ENCODE measurements around the gene HMOX2.

The HMOX2 gene, protein sequence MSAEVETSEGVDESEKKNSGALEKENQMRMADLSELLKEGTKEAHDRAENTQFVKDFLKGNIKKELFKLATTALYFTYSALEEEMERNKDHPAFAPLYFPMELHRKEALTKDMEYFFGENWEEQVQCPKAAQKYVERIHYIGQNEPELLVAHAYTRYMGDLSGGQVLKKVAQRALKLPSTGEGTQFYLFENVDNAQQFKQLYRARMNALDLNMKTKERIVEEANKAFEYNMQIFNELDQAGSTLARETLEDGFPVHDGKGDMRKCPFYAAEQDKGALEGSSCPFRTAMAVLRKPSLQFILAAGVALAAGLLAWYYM

DNA sequence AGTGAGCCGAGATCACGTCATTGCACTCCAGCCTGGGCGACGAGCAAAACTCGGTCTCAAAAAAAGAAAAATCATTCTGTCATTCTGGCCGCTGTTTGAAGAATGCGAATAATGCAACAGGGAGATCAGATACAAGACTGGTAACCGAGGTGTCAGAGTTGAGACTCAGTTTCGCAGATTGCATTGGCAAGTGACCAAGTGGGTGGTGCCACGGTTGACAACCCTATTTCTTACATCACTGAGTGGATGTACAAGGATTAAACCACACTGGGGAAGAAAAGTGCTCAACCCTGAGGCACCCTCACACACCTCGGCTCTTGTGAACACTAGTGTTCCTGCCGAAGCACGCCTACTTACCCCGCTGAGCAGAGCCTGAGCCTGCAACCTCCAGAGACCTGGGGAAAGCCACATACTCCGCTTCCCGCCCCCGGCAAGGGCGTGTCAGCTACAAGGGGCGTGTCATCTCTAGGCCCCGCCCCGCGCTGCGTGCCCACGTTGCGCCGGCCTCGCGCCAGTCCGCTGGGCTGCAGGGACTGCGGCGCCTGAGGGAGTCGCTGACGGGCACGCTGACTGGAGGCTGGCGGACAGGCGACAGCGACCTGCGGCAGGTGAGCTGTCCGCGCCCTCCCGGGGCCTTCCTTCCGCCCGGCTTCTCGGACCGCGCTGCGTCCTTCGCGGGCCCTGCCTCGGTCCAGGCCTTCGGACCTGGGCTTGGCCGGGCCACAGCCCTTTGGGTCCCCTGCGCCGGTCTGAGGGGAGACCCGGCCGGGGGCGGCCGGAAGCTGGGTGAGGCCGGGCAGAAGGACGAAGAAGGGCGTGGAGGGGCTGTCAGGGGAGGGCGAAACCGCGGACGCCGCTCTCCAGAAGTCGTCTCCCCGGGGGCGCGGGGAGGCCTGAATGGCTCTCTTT is at the start of gene HMOX2:
HMOX2 (plus strand) TSS at position 519 of the 909 bp plus-strand sequence. CDS start 29,127 bp downstream, outside the sequence.
- H3K9ac ChIP-seq (ENCODE audit: low read depth in 1 of 2, low read length in 2 of 2): peak within 1 kb of the TSS; percentile 82 to 83
- peaks cover 6 to 9% of the 10 kb centered on the region in 2 donors for H3K4me1 ChIP-seq (ENCODE audit: control insufficient read depth in 2 of 2, insufficient read depth in 2 of 2, low read length in 2 of 2)
- H3K9me3 ChIP-seq (ENCODE audit: control insufficient read depth in 2 of 2, low read length in 2 of 2): no peaks in the 10 kb centered on the region
- peak within 1 kb of the TSS; percentile 85 for H3K4me3 ChIP-seq (ENCODE audit: low read length in 2 of 2)
- H3K36me3 ChIP-seq (ENCODE audit: control insufficient read depth in 2 of 2, insufficient read depth in 2 of 2, low read length in 2 of 2): no peaks in the 10 kb centered on the region
- H3K27ac ChIP-seq (ENCODE audit: low read depth in 2 of 2, low read length in 2 of 2): peak within 1 kb of the TSS; percentile 84 to 91
- H3K27me3 ChIP-seq (ENCODE audit: control insufficient read depth in 2 of 2, insufficient read depth in 2 of 2, low read length in 2 of 2): no peaks in the 10 kb centered on the region

GRCh38 chr16:4426722-4427372 is 49.4 kb upstream of the HMOX2 start:
- Histone ChIP-seq H3K27ac (ENCODE audit: low read depth in 2 of 2, low read length in 2 of 2) (peak overlapping the region; percentile 96 to 99), H3K9ac (ENCODE audit: low read depth in 1 of 2, low read length in 2 of 2) (peak overlapping the region; percentile 95 to 98), H3K4me1 (ENCODE audit: control insufficient read depth in 2 of 2, insufficient read depth in 2 of 2, low read length in 2 of 2) (peaks cover 14 to 16% of the 10 kb centered on the region in 2 donors), H3K36me3 (ENCODE audit: control insufficient read depth in 2 of 2, insufficient read depth in 2 of 2, low read length in 2 of 2) (peaks cover 0 to 8% of the 10 kb centered on the region in 2 donors), H3K27me3 (ENCODE audit: control insufficient read depth in 2 of 2, insufficient read depth in 2 of 2, low read length in 2 of 2) (no peaks in the 10 kb centered on the region), H3K4me3 (ENCODE audit: low read length in 2 of 2) (peak overlapping the region; percentile 99 to 100), H3K9me3 (ENCODE audit: control insufficient read depth in 2 of 2, low read length in 2 of 2) (no peaks in the 10 kb centered on the region)

DNA sequence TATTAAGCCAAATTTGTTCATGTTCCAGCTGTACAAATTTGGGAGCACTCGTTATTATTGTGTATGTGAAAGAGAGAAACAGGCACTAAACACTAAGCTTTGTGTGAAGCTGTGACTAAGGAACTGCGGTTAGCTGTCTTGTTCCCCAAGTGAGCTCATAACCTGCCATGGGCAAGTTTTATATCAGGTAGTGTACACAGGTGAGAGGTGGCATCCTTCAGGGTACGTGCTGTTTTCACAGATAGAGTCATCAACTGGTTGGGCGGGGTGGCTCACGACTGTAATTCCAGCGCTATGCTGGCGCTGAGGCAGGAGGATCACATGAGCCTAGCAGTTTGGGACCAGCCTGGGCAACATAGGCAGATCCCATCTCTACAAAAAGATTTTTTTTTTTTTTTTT is 47.7 kb upstream of the HMOX2 start:
- peaks cover 0 to 9% of the 10 kb centered on the region in 2 donors for H3K36me3 ChIP-seq (ENCODE audit: control insufficient read depth in 2 of 2, insufficient read depth in 2 of 2, low read length in 2 of 2)
- no peak overlapping the region for H3K27ac ChIP-seq (ENCODE audit: low read depth in 2 of 2, low read length in 2 of 2)
- H3K4me1 ChIP-seq (ENCODE audit: control insufficient read depth in 2 of 2, insufficient read depth in 2 of 2, low read length in 2 of 2): peaks cover 14 to 16% of the 10 kb centered on the region in 2 donors

DNA sequence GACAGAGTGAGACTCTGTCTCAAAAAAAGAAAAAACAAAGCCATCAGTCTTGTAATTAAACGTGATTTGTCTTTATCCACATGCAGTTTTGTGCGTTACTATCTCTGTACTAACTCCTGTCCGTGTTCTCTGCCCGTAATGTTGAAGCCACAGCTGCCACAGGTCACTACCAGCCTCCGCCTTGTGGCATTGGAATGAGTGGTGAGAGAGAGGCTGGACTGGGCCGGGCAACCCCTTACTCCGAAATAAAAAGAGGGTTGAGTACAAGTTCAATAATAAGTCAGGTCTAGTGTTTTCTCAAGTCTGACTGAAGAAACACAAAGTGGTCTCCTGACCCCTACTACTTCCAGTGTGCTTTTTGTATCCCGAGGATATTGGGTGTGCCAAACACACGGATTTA is 45.2 kb upstream of the HMOX2 start:
- Histone ChIP-seq H3K9ac (ENCODE audit: low read depth in 1 of 2, low read length in 2 of 2) (no peak overlapping the region), H3K4me3 (ENCODE audit: low read length in 2 of 2) (no peak overlapping the region), H3K9me3 (ENCODE audit: control insufficient read depth in 2 of 2, low read length in 2 of 2) (no peaks in the 10 kb centered on the region), H3K27ac (ENCODE audit: low read depth in 2 of 2, low read length in 2 of 2) (no peak overlapping the region), H3K4me1 (ENCODE audit: control insufficient read depth in 2 of 2, insufficient read depth in 2 of 2, low read length in 2 of 2) (peaks cover 8 to 11% of the 10 kb centered on the region in 2 donors), H3K27me3 (ENCODE audit: control insufficient read depth in 2 of 2, insufficient read depth in 2 of 2, low read length in 2 of 2) (no peaks in the 10 kb centered on the region), H3K36me3 (ENCODE audit: control insufficient read depth in 2 of 2, insufficient read depth in 2 of 2, low read length in 2 of 2) (peaks cover 14 to 24% of the 10 kb centered on the region in 2 donors)

More for the DNA sequence above, 47.7 kb upstream of the HMOX2 start:
- Histone ChIP-seq H3K9ac (ENCODE audit: low read depth in 1 of 2, low read length in 2 of 2) (no peak overlapping the region), H3K27me3 (ENCODE audit: control insufficient read depth in 2 of 2, insufficient read depth in 2 of 2, low read length in 2 of 2) (no peaks in the 10 kb centered on the region), H3K4me3 (ENCODE audit: low read length in 2 of 2) (no peak overlapping the region), H3K9me3 (ENCODE audit: control insufficient read depth in 2 of 2, low read length in 2 of 2) (no peaks in the 10 kb centered on the region)

DNA sequence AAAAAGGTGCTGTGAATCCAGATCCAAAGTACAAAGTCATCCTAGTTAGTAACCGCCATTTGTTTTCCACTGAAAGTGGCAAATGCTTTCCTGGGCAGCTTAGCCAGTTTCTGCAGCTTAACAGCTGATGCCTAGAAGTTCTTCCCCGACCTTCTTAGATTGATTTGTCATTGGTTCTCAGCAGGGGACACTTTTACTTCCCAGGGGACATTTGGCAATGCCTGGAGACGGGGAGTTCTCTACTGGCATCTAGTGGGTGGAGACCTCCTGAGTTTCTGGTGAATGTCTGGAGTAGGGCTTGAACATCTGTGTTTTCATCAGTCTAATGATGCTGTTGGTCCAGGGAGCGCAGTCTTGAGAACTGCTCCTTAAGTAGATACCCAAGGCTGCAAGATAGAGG is 43.0 kb upstream of the HMOX2 start:
- no peak overlapping the region for H3K4me3 ChIP-seq (ENCODE audit: low read length in 2 of 2)
- H3K9ac ChIP-seq (ENCODE audit: low read depth in 1 of 2, low read length in 2 of 2): no peak overlapping the region
- H3K27ac ChIP-seq (ENCODE audit: low read depth in 2 of 2, low read length in 2 of 2): no peak overlapping the region
- no peaks in the 10 kb centered on the region for H3K27me3 ChIP-seq (ENCODE audit: control insufficient read depth in 2 of 2, insufficient read depth in 2 of 2, low read length in 2 of 2)
- H3K4me1 ChIP-seq (ENCODE audit: control insufficient read depth in 2 of 2, insufficient read depth in 2 of 2, low read length in 2 of 2): no peaks in the 10 kb centered on the region
- peaks cover 27 to 40% of the 10 kb centered on the region in 2 donors for H3K36me3 ChIP-seq (ENCODE audit: control insufficient read depth in 2 of 2, insufficient read depth in 2 of 2, low read length in 2 of 2)
- H3K9me3 ChIP-seq (ENCODE audit: control insufficient read depth in 2 of 2, low read length in 2 of 2): no peaks in the 10 kb centered on the region

DNA sequence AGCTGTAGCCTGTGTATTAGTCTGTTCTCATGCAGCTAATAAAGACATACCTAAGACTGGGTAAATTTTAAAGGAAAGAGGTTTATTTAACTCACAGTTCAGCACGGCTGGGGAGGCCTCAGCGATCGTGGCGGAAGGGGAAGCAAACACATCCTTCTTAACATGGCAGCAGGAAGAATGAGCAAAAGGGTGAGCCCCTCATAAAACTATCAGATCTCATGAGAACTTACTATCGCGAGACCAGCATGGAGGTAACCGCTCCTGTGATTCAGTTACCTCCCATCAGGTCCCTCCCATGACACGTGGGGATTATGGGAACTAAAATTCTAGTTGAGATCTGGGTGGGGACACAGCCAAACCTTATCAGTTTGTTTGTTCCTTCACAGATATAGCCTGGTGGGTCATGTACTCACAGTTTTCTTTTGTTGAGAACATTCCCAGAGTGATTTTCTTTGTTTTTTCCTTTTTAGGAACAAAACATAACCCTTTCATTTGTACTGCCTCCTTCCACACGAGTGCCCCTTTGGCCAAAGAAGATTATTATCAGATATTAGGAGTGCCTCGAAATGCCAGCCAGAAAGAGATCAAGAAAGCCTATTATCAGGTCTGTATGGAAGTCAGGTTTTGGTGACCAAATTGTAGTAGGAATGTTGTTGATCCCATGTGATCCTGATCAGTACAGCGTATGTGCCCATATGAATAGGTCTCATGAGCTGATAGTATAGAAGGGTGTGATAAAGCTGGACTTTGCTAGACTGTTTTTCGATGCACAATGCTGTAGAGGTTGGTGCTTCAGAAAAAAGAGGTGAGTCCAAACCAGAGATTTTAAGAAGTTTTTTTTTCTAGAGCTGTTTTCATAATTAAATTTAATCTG is 42.0 kb upstream of the HMOX2 start:
- Histone ChIP-seq H3K4me1 (ENCODE audit: control insufficient read depth in 2 of 2, insufficient read depth in 2 of 2, low read length in 2 of 2) (no peaks in the 10 kb centered on the region), H3K9ac (ENCODE audit: low read depth in 1 of 2, low read length in 2 of 2) (no peak overlapping the region), H3K4me3 (ENCODE audit: low read length in 2 of 2) (no peak overlapping the region), H3K36me3 (ENCODE audit: control insufficient read depth in 2 of 2, insufficient read depth in 2 of 2, low read length in 2 of 2) (peaks cover 31 to 42% of the 10 kb centered on the region in 2 donors), H3K27ac (ENCODE audit: low read depth in 2 of 2, low read length in 2 of 2) (no peak overlapping the region), H3K27me3 (ENCODE audit: control insufficient read depth in 2 of 2, insufficient read depth in 2 of 2, low read length in 2 of 2) (no peaks in the 10 kb centered on the region), H3K9me3 (ENCODE audit: control insufficient read depth in 2 of 2, low read length in 2 of 2) (no peaks in the 10 kb centered on the region)

GRCh38 chr16:4435337-4436067 is 40.7 kb upstream of the HMOX2 start:
- H3K9me3 ChIP-seq (ENCODE audit: control insufficient read depth in 2 of 2, low read length in 2 of 2): no peaks in the 10 kb centered on the region

GRCh38 chr16:4437366-4437765 is 38.8 kb upstream of the HMOX2 start:
- no peak overlapping the region for H3K9ac ChIP-seq (ENCODE audit: low read depth in 1 of 2, low read length in 2 of 2)
- no peak overlapping the region for H3K4me3 ChIP-seq (ENCODE audit: low read length in 2 of 2)
- no peaks in the 10 kb centered on the region for H3K9me3 ChIP-seq (ENCODE audit: control insufficient read depth in 2 of 2, low read length in 2 of 2)
- no peaks in the 10 kb centered on the region for H3K4me1 ChIP-seq (ENCODE audit: control insufficient read depth in 2 of 2, insufficient read depth in 2 of 2, low read length in 2 of 2)
- H3K27me3 ChIP-seq (ENCODE audit: control insufficient read depth in 2 of 2, insufficient read depth in 2 of 2, low read length in 2 of 2): no peaks in the 10 kb centered on the region
- peaks cover 53 to 61% of the 10 kb centered on the region in 2 donors for H3K36me3 ChIP-seq (ENCODE audit: control insufficient read depth in 2 of 2, insufficient read depth in 2 of 2, low read length in 2 of 2)
- no peak overlapping the region for H3K27ac ChIP-seq (ENCODE audit: low read depth in 2 of 2, low read length in 2 of 2)

More at GRCh38 chr16:4435337-4436067, 40.7 kb upstream of the HMOX2 start:
- Histone ChIP-seq H3K36me3 (ENCODE audit: control insufficient read depth in 2 of 2, insufficient read depth in 2 of 2, low read length in 2 of 2) (peaks cover 39 to 50% of the 10 kb centered on the region in 2 donors), H3K27ac (ENCODE audit: low read depth in 2 of 2, low read length in 2 of 2) (no peak overlapping the region), H3K4me1 (ENCODE audit: control insufficient read depth in 2 of 2, insufficient read depth in 2 of 2, low read length in 2 of 2) (no peaks in the 10 kb centered on the region), H3K4me3 (ENCODE audit: low read length in 2 of 2) (no peak overlapping the region), H3K9ac (ENCODE audit: low read depth in 1 of 2, low read length in 2 of 2) (no peak overlapping the region), H3K27me3 (ENCODE audit: control insufficient read depth in 2 of 2, insufficient read depth in 2 of 2, low read length in 2 of 2) (no peaks in the 10 kb centered on the region)

DNA sequence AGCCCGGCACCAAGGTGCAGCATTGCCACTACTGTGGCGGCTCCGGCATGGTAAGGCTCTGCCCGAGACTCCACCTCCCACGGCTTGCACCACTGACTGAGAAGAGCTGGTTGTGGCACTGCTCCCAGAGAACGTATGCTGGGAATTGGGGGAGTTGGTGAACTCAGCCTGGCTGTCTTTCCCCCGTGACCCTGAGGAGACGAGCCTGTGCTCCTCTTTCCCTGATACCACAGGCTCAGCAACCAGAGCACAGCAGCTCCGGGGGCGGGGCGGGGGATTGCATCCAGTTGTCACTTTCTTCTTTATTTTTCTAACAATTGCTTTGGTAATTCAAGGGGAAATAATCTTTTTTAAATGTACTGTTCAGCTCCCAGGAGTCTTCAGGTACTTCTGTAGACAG is 33.8 kb upstream of the HMOX2 start:
- Histone ChIP-seq H3K36me3 (ENCODE audit: control insufficient read depth in 2 of 2, insufficient read depth in 2 of 2, low read length in 2 of 2) (peaks cover 65 to 75% of the 10 kb centered on the region in 2 donors), H3K27me3 (ENCODE audit: control insufficient read depth in 2 of 2, insufficient read depth in 2 of 2, low read length in 2 of 2) (no peaks in the 10 kb centered on the region), H3K4me1 (ENCODE audit: control insufficient read depth in 2 of 2, insufficient read depth in 2 of 2, low read length in 2 of 2) (no peaks in the 10 kb centered on the region), H3K9ac (ENCODE audit: low read depth in 1 of 2, low read length in 2 of 2) (no peak overlapping the region), H3K27ac (ENCODE audit: low read depth in 2 of 2, low read length in 2 of 2) (no peak overlapping the region), H3K4me3 (ENCODE audit: low read length in 2 of 2) (no peak overlapping the region), H3K9me3 (ENCODE audit: control insufficient read depth in 2 of 2, low read length in 2 of 2) (no peaks in the 10 kb centered on the region)

All from mucosa of rectum (tissue), 2 donors.